ES-I3 (cell line): ENCODE data around the gene IYD.

Experiments
- H3K36me3 ChIP-seq: 2 replicates; pipeline ENCODE4 v1.6.1; 2013; ENCODE audit warnings: mild to moderate bottlenecking, low read length, control low read depth, moderate library complexity; ENCODE audit not compliant: insufficient read depth
- H3K4me1 ChIP-seq: 2 replicates; pipeline ENCODE4 v1.6.1; 2013; ENCODE audit warnings: mild to moderate bottlenecking, control low read depth, low read length; ENCODE audit not compliant: insufficient read depth
- H3K9ac ChIP-seq: 2 replicates; pipeline ENCODE4 v1.6.1; 2013; ENCODE audit warnings: low read depth, mild to moderate bottlenecking, low read length, moderate library complexity
- H3K9me3 ChIP-seq: 2 replicates; pipeline ENCODE4 v1.6.1; 2013; ENCODE audit warnings: mild to moderate bottlenecking, low read length, moderate library complexity; ENCODE audit not compliant: control insufficient read depth, insufficient read depth

Gene IYD

GRCh38 chr6:150368762-150369161 lies at the start of gene IYD:
Gene IYD (plus strand): TSS chr6:150369012. CDS start chr6:150369032, 20 bp downstream.
- H3K4me1 ChIP-seq, result no peaks in the 10 kb centered on the region
- H3K9ac ChIP-seq, result no peak within 1 kb of the TSS
- H3K9me3 ChIP-seq, result no peaks in the 10 kb centered on the region
- H3K36me3 ChIP-seq, result no peaks in the 10 kb centered on the region

- Histone ChIP-seq H3K9me3 (0 out of 2 replicates have a peak, but pooled peaks cover 3% of the 10 kb centered on the region), H3K36me3 (no peaks in the 10 kb centered on the region), H3K4me1 (no peaks in the 10 kb centered on the region), H3K9ac (no peak overlapping the region)
These were observed 48.9 kb upstream of the IYD start for GRCh38 chr6:150319924-150320323.

GRCh38 chr6:150320442-150320841 lies 48.4 kb upstream of the IYD start:
- H3K9ac ChIP-seq, result no peak overlapping the region
- H3K9me3 ChIP-seq, result no peaks in the 10 kb centered on the region
- H3K36me3 ChIP-seq, result no peaks in the 10 kb centered on the region
- H3K4me1 ChIP-seq, result no peaks in the 10 kb centered on the region

- H3K9me3 ChIP-seq, result no peaks in the 10 kb centered on the region
- no peak overlapping the region for H3K9ac ChIP-seq
- no peaks in the 10 kb centered on the region for H3K4me1 ChIP-seq
- H3K36me3 ChIP-seq, result no peaks in the 10 kb centered on the region
These were observed 46.3 kb upstream of the IYD start for GRCh38 chr6:150322466-150322871.

- no peaks in the 10 kb centered on the region for H3K9me3 ChIP-seq
- H3K36me3 ChIP-seq, result no peaks in the 10 kb centered on the region
- no peak overlapping the region for H3K9ac ChIP-seq
- H3K4me1 ChIP-seq, result no peaks in the 10 kb centered on the region
These were observed 45.6 kb upstream of the IYD start for GRCh38 chr6:150323205-150323604.

- no peak overlapping the region for H3K9ac ChIP-seq
- no peaks in the 10 kb centered on the region for H3K9me3 ChIP-seq
- no peaks in the 10 kb centered on the region for H3K4me1 ChIP-seq
- H3K36me3 ChIP-seq, result no peaks in the 10 kb centered on the region
These were observed 44.8 kb upstream of the IYD start for GRCh38 chr6:150324044-150324443.

GRCh38 chr6:150325066-150325772 lies 43.6 kb upstream of the IYD start:
- Histone ChIP-seq H3K4me1 (no peaks in the 10 kb centered on the region), H3K9ac (no peak overlapping the region), H3K9me3 (no peaks in the 10 kb centered on the region), H3K36me3 (no peaks in the 10 kb centered on the region)

- Histone ChIP-seq H3K4me1 (no peaks in the 10 kb centered on the region), H3K36me3 (no peaks in the 10 kb centered on the region), H3K9me3 (no peaks in the 10 kb centered on the region), H3K9ac (no peak overlapping the region)
These were observed 41.6 kb upstream of the IYD start for GRCh38 chr6:150327117-150327774.

GRCh38 chr6:150328744-150329405 lies 39.9 kb upstream of the IYD start:
- H3K9me3 ChIP-seq, result no peaks in the 10 kb centered on the region
- H3K4me1 ChIP-seq, result no peaks in the 10 kb centered on the region
- no peaks in the 10 kb centered on the region for H3K36me3 ChIP-seq
- H3K9ac ChIP-seq, result no peak overlapping the region

- Histone ChIP-seq H3K9me3 (no peaks in the 10 kb centered on the region), H3K4me1 (no peaks in the 10 kb centered on the region), H3K36me3 (no peaks in the 10 kb centered on the region)
These were observed 37.5 kb upstream of the IYD start for GRCh38 chr6:150331344-150331743.

GRCh38 chr6:150332939-150333584 lies 35.8 kb upstream of the IYD start:
- H3K4me1 ChIP-seq, result no peaks in the 10 kb centered on the region
- H3K36me3 ChIP-seq, result no peaks in the 10 kb centered on the region
- H3K9ac ChIP-seq, result no peak overlapping the region
- no peaks in the 10 kb centered on the region for H3K9me3 ChIP-seq

More at GRCh38 chr6:150331344-150331743, 37.5 kb upstream of the IYD start:
- no peak overlapping the region for H3K9ac ChIP-seq

GRCh38 chr6:150333585-150333941 lies 35.2 kb upstream of the IYD start:
- Histone ChIP-seq H3K9ac (no peak overlapping the region), H3K9me3 (no peaks in the 10 kb centered on the region), H3K36me3 (no peaks in the 10 kb centered on the region), H3K4me1 (no peaks in the 10 kb centered on the region)

- Histone ChIP-seq H3K9ac (no peak overlapping the region), H3K4me1 (no peaks in the 10 kb centered on the region), H3K9me3 (no peaks in the 10 kb centered on the region), H3K36me3 (no peaks in the 10 kb centered on the region)
These were observed 33.7 kb upstream of the IYD start for GRCh38 chr6:150334790-150335783.

GRCh38 chr6:150336299-150336698 lies 32.5 kb upstream of the IYD start:
- Histone ChIP-seq H3K4me1 (no peaks in the 10 kb centered on the region), H3K9me3 (no peaks in the 10 kb centered on the region), H3K36me3 (no peaks in the 10 kb centered on the region), H3K9ac (no peak overlapping the region)
